ENCODE measurements around the gene FRMD4B.

DNA sequence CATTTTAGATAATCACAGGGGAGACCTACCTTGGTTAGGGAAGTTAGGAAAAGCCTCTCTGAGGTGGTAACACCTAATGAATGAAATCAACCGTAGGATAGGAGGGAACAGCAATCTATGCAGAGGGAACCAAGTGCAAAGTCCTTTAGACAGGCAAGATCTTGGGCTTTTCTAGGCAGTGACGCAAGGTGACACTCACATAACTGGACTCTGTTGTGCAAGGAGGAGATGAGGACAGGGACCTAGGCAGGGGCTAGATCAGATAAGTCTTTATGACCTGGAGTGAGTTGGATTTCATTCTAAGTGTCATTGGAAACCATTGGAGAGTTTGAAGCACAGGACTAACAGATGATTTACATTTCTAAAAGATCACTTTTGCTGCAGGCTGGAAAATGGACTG, 258.9 kb downstream of the FRMD4B start:
- TF ChIP-seq, protein P1, sequence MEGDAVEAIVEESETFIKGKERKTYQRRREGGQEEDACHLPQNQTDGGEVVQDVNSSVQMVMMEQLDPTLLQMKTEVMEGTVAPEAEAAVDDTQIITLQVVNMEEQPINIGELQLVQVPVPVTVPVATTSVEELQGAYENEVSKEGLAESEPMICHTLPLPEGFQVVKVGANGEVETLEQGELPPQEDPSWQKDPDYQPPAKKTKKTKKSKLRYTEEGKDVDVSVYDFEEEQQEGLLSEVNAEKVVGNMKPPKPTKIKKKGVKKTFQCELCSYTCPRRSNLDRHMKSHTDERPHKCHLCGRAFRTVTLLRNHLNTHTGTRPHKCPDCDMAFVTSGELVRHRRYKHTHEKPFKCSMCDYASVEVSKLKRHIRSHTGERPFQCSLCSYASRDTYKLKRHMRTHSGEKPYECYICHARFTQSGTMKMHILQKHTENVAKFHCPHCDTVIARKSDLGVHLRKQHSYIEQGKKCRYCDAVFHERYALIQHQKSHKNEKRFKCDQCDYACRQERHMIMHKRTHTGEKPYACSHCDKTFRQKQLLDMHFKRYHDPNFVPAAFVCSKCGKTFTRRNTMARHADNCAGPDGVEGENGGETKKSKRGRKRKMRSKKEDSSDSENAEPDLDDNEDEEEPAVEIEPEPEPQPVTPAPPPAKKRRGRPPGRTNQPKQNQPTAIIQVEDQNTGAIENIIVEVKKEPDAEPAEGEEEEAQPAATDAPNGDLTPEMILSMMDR (IDR thresholded peaks at IDR 0.05), result no peak
- TF ChIP-seq POLR2AphosphoS5 (IDR thresholded peaks at IDR 0.05) (no peak), POLR2A (IDR thresholded peaks at IDR 0.05) (no peak)
